GM23338 (cell line): ENCODE data around the gene ANKRD37. TPM values are rescaled to one million over a fixed set of nuclear protein-coding genes. Genes with fewer than 3 reads are reported as not detected.

Experiments
- ATAC-seq: fragments of 200-7000 bp; cut with Tn5 transposase; 3 replicates; pipeline ENCODE4 v1.9.1; 2020
- DNase-seq: peaks from one replicate; pipeline ENCODE4 v3.0.0-alpha.2; 2015; ENCODE audit warnings: low spot score
- H2AFZ ChIP-seq: fragments of 200-600 bp; sonication (generic); 2 replicates; pipeline ENCODE4 v1.8.0; 2016; ENCODE audit warnings: antibody characterized with exemption, mild to moderate bottlenecking, moderate library complexity
- H3F3A ChIP-seq: fragments of 200-600 bp; sonication (generic); replicated peaks from 2 replicates; pipeline ENCODE4 v1.8.0; 2017; ENCODE audit warnings: antibody characterized with exemption, mixed run types, low read depth
- H3K27ac ChIP-seq: fragments of 200-600 bp; sonication (generic); 2 replicates; pipeline ENCODE4 v1.6.1; 2016; ENCODE audit warnings: low read depth
- H3K27me3 ChIP-seq: fragments of 200-600 bp; sonication (generic); 2 replicates; pipeline ENCODE4 v1.8.0; 2016; ENCODE audit warnings: mild to moderate bottlenecking, mixed run types, moderate library complexity; ENCODE audit not compliant: insufficient read depth
- H3K36me3 ChIP-seq: fragments of 200-600 bp; sonication (generic); 2 replicates; pipeline ENCODE4 v1.8.0; 2016; ENCODE audit warnings: mild to moderate bottlenecking; ENCODE audit not compliant: insufficient read depth
- H3K4me1 ChIP-seq: fragments of 200-600 bp; sonication (generic); 2 replicates; pipeline ENCODE4 v1.8.0; 2016; ENCODE audit warnings: mild to moderate bottlenecking, moderate library complexity; ENCODE audit not compliant: insufficient read depth
- H3K4me2 ChIP-seq: fragments of 200-600 bp; sonication (generic); 2 replicates; pipeline ENCODE4 v1.7.1; 2017; ENCODE audit warnings: mixed run types
- H3K4me3 ChIP-seq: fragments of 200-600 bp; sonication (generic); 2 replicates; pipeline ENCODE4 v1.6.1; 2016; ENCODE audit warnings: mixed run types
- H3K79me2 ChIP-seq: fragments of 200-600 bp; sonication (generic); replicated peaks from 2 replicates; pipeline ENCODE4 v1.8.0; 2017; ENCODE audit warnings: mild to moderate bottlenecking; ENCODE audit not compliant: insufficient read depth
- H3K9me2 ChIP-seq: fragments of 200-600 bp; sonication (generic); 2 replicates; pipeline ENCODE4 v1.8.0; 2017; ENCODE audit not compliant: insufficient read depth
- H4K20me1 ChIP-seq: fragments of 200-600 bp; sonication (generic); replicated peaks from 2 replicates; pipeline ENCODE4 v1.8.0; 2017; ENCODE audit warnings: mild to moderate bottlenecking; ENCODE audit not compliant: insufficient read depth
- H3K27ac Mint-ChIP-seq: 2 replicates; pipeline ENCODE4 v1.8.0; 2020; ENCODE audit warnings: inconsistent platforms, mild to moderate bottlenecking, moderate library complexity, mixed read lengths
- H3K27me3 Mint-ChIP-seq: 3 replicates; pipeline ENCODE4 v1.8.0; 2022; ENCODE audit warnings: low read depth, mild to moderate bottlenecking, moderate library complexity, mixed read lengths, inconsistent platforms; ENCODE audit not compliant: insufficient read depth, poor library complexity
- H3K36me3 Mint-ChIP-seq: 3 replicates; pipeline ENCODE4 v1.8.0; 2021; ENCODE audit warnings: low read depth, mild to moderate bottlenecking, inconsistent platforms, moderate library complexity, mixed read lengths
- H3K4me1 Mint-ChIP-seq: 3 replicates; pipeline ENCODE4 v1.8.0; 2020; ENCODE audit warnings: mild to moderate bottlenecking, inconsistent platforms, mixed read lengths
- H3K4me3 Mint-ChIP-seq: 3 replicates; pipeline ENCODE4 v1.8.0; 2021; ENCODE audit warnings: moderate library complexity, mild to moderate bottlenecking, inconsistent platforms, mixed read lengths
- H3K9me3 Mint-ChIP-seq: 3 replicates; pipeline ENCODE4 v1.8.0; 2020; ENCODE audit warnings: moderate library complexity, mild to moderate bottlenecking, inconsistent platforms, mixed read lengths
- CREB1 ChIP-seq: fragments of 250-450 bp; sonication (Bioruptor Pico); IDR thresholded peaks from 2 replicates; pipeline ENCODE4 v1.5.0; 2020; ENCODE audit warnings: low read depth, mild to moderate bottlenecking, moderate library complexity
- EZH2 ChIP-seq: fragments of 200-600 bp; sonication (generic); IDR thresholded peaks from one replicate; pipeline ENCODE4 v1.8.0; 2017; ENCODE audit warnings: antibody characterized with exemption, mild to moderate bottlenecking, low read depth; ENCODE audit not compliant: unreplicated experiment
- EZH2phosphoT487 ChIP-seq: fragments of 200-600 bp; sonication (generic); IDR thresholded peaks from one replicate; pipeline ENCODE4 v1.8.1; 2018; ENCODE audit warnings: antibody characterized with exemption; ENCODE audit not compliant: unreplicated experiment
- JUNB ChIP-seq: IDR thresholded peaks from one replicate; pipeline ENCODE4 v1.6.1; 2016; ENCODE audit warnings: antibody characterized with exemption; ENCODE audit not compliant: unreplicated experiment
- NANOG ChIP-seq: IDR thresholded peaks from 2 replicates; pipeline ENCODE4 v1.6.1; 2016; ENCODE audit warnings: antibody characterized with exemption, borderline replicate concordance
- POLR2AphosphoS5 ChIP-seq: IDR thresholded peaks from 2 replicates; pipeline ENCODE4 v1.6.1; 2016; ENCODE audit warnings: antibody characterized with exemption, low read depth
- STAT1 ChIP-seq: IDR thresholded peaks from one replicate; pipeline ENCODE4 v1.6.1; 2016; ENCODE audit warnings: antibody characterized with exemption; ENCODE audit not compliant: unreplicated experiment
- ZNF114 ChIP-seq: fragments of 250-450 bp; sonication (Bioruptor Pico); IDR thresholded peaks from 2 replicates; pipeline ENCODE4 v1.5.0; 2020; ENCODE audit warnings: mild to moderate bottlenecking, moderate library complexity
- ZNF331 ChIP-seq: fragments of 250-450 bp; sonication (Bioruptor Pico); IDR thresholded peaks from 2 replicates; pipeline ENCODE4 v1.5.0; 2020; ENCODE audit warnings: low read depth, mild to moderate bottlenecking, moderate library complexity
- long read RNA-seq: library from polyadenylated mRNA; unstranded; transcript quantifications from one replicate; pipeline ENCODE4 v2.0.0, GENCODE V29; 2020; ENCODE audit not compliant: unreplicated experiment
- polyA plus RNA-seq: library from polyadenylated mRNA; unstranded; fragments of >200 nt; fragmentation: Nextera tagmentation; extraction: Ambion mirVana; gene quantifications from 2 replicates; pipeline ENCODE4 v1.2.1, GENCODE V29; 2016
- total RNA-seq: library from RNA; depleted of rRNA; stranded (reverse); fragments of >200 nt; shearing (Covaris generic); gene quantifications from 2 replicates; pipeline ENCODE4 v1.2.3, GENCODE V29; 2014; rRNA removed
- TF ChIP-seq, protein P1 (sequence below): IDR thresholded peaks from 2 replicates; pipeline ENCODE4 v1.6.1; 2016; ENCODE audit warnings: antibody characterized with exemption
- TF ChIP-seq, protein P2 (sequence below): IDR thresholded peaks from one replicate; pipeline ENCODE4 v1.6.1; 2018; ENCODE audit warnings: antibody characterized with exemption; ENCODE audit not compliant: unreplicated experiment
- TF ChIP-seq, protein P3 (sequence below), 2 experiments: fragments of 200-600 bp in 1 of 2; sonication (generic) in 1 of 2; conservative IDR thresholded peaks; 2 replicates each; pipeline versions ENCODE4 v1.5.1 to v1.6.1; 2016 to 2017; ENCODE audit warnings: antibody characterized with exemption in 2 of 2, low read depth in 2 of 2, mild to moderate bottlenecking in 2 of 2, moderate library complexity in 1 of 2
- TF ChIP-seq, protein P4 (sequence below): fragments of 250-450 bp; sonication (Bioruptor Pico); IDR thresholded peaks from 2 replicates; pipeline ENCODE4 v1.5.0; 2020; ENCODE audit warnings: mild to moderate bottlenecking, moderate library complexity

ANKRD37 gene, protein sequence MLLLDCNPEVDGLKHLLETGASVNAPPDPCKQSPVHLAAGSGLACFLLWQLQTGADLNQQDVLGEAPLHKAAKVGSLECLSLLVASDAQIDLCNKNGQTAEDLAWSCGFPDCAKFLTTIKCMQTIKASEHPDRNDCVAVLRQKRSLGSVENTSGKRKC
- 1.8 and 6.2 TPM in 2 replicates for total RNA-seq
- 4.9 and 5.0 TPM in 2 replicates for polyA plus RNA-seq
- long read RNA-seq, partial matches to known transcripts: 0 of 3 reads
- long read RNA-seq, other reads (novel, unspliced or antisense): 1 of 3 reads

DNA sequence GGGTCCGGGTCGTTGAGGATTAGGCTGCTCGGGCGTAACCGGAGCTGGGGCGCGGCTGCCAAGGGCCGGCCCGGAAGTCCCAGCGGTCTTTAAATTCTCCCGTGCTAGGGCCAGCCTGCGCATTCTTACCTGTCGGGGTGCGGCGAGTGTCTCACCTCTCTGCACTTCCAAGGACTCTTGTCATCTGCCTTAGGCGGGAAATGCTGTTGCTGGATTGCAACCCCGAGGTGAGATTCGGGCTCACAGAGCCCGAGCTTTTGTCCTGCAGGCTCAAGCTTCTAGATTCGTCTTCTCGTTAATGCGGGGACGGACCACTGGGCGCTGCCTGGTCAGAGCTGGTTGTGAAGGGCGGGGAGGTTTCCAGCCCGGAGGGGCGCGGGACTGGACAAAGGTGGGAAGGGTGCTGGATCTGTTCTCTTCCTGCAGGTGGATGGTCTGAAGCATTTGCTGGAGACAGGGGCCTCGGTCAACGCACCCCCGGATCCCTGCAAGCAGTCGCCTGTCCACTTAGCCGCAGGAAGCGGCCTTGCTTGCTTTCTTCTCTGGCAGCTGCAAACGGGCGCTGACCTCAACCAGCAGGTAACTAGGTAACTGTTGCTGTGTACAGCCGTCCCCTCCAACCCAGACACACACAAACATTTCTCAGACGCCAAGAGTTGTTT lies at the start of gene ANKRD37:
Gene ANKRD37 (plus strand): TSS at position 118 of the 662 bp plus-strand sequence. CDS start 83 bp downstream, at position 201.
- peaks cover 9% of the 10 kb centered on the region for H3K27me3 ChIP-seq
- H3K4me2 ChIP-seq: peak within 1 kb of the TSS; percentile 94
- Mint-ChIP-seq H3K36me3 (peaks cover 4% of the 10 kb centered on the region; the same call in 1 of the 3 replicates), H3K27ac (peak within 1 kb of the TSS; percentile 91), H3K27me3 (peaks cover 2% of the 10 kb centered on the region), H3K4me3 (peak within 1 kb of the TSS; percentile 83), H3K9me3 (peaks cover 5% of the 10 kb centered on the region; the same call in 2 of the 3 replicates), H3K4me1 (peaks cover 11% of the 10 kb centered on the region)
- H3F3A ChIP-seq: peaks cover 4% of the 10 kb centered on the region; the same call in 1 of the 2 replicates
- no peaks in the 10 kb centered on the region for H3K36me3 ChIP-seq
- peak within 1 kb of the TSS; percentile 71 for H3K4me3 ChIP-seq
- peak; percentile 93 for DNase-seq
- H3K4me1 ChIP-seq: no peaks in the 10 kb centered on the region; the same call in 1 of the 2 replicates
- H3K27ac ChIP-seq: peak within 1 kb of the TSS; percentile 64; the same call in 1 of the 2 replicates
- peak within 1 kb of the TSS; percentile 88 for H2AFZ ChIP-seq
- ATAC-seq: peak; percentile 44
- no peaks in the 10 kb centered on the region for H3K9me2 ChIP-seq
- no peaks in the 10 kb centered on the region for H3K79me2 ChIP-seq
- H4K20me1 ChIP-seq: no peaks in the 10 kb centered on the region
- TF ChIP-seq ZNF331 (CRISPR knock-in tag): no peak
- TF ChIP-seq, protein P1, sequence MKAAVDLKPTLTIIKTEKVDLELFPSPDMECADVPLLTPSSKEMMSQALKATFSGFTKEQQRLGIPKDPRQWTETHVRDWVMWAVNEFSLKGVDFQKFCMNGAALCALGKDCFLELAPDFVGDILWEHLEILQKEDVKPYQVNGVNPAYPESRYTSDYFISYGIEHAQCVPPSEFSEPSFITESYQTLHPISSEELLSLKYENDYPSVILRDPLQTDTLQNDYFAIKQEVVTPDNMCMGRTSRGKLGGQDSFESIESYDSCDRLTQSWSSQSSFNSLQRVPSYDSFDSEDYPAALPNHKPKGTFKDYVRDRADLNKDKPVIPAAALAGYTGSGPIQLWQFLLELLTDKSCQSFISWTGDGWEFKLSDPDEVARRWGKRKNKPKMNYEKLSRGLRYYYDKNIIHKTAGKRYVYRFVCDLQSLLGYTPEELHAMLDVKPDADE: no peak
- TF ChIP-seq POLR2AphosphoS5: peak; percentile 53; the same call in 1 of the 2 replicates
- TF ChIP-seq, protein P2, sequence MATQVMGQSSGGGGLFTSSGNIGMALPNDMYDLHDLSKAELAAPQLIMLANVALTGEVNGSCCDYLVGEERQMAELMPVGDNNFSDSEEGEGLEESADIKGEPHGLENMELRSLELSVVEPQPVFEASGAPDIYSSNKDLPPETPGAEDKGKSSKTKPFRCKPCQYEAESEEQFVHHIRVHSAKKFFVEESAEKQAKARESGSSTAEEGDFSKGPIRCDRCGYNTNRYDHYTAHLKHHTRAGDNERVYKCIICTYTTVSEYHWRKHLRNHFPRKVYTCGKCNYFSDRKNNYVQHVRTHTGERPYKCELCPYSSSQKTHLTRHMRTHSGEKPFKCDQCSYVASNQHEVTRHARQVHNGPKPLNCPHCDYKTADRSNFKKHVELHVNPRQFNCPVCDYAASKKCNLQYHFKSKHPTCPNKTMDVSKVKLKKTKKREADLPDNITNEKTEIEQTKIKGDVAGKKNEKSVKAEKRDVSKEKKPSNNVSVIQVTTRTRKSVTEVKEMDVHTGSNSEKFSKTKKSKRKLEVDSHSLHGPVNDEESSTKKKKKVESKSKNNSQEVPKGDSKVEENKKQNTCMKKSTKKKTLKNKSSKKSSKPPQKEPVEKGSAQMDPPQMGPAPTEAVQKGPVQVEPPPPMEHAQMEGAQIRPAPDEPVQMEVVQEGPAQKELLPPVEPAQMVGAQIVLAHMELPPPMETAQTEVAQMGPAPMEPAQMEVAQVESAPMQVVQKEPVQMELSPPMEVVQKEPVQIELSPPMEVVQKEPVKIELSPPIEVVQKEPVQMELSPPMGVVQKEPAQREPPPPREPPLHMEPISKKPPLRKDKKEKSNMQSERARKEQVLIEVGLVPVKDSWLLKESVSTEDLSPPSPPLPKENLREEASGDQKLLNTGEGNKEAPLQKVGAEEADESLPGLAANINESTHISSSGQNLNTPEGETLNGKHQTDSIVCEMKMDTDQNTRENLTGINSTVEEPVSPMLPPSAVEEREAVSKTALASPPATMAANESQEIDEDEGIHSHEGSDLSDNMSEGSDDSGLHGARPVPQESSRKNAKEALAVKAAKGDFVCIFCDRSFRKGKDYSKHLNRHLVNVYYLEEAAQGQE: no peak
- TF ChIP-seq CREB1 (CRISPR knock-in tag): no peak
- no peak for TF ChIP-seq JUNB
- TF ChIP-seq, protein P3, sequence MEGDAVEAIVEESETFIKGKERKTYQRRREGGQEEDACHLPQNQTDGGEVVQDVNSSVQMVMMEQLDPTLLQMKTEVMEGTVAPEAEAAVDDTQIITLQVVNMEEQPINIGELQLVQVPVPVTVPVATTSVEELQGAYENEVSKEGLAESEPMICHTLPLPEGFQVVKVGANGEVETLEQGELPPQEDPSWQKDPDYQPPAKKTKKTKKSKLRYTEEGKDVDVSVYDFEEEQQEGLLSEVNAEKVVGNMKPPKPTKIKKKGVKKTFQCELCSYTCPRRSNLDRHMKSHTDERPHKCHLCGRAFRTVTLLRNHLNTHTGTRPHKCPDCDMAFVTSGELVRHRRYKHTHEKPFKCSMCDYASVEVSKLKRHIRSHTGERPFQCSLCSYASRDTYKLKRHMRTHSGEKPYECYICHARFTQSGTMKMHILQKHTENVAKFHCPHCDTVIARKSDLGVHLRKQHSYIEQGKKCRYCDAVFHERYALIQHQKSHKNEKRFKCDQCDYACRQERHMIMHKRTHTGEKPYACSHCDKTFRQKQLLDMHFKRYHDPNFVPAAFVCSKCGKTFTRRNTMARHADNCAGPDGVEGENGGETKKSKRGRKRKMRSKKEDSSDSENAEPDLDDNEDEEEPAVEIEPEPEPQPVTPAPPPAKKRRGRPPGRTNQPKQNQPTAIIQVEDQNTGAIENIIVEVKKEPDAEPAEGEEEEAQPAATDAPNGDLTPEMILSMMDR (conservative IDR thresholded peaks at IDR 0.05; ENCODE audit: low read depth in 2 of 2): 0 out of 4 replicates have a peak, but pooled peaks of 1 of the 2 experiments have one; percentile 10
- no peak for TF ChIP-seq ZNF114 (CRISPR knock-in tag)
- TF ChIP-seq EZH2phosphoT487: no peak
- TF ChIP-seq, protein P4, sequence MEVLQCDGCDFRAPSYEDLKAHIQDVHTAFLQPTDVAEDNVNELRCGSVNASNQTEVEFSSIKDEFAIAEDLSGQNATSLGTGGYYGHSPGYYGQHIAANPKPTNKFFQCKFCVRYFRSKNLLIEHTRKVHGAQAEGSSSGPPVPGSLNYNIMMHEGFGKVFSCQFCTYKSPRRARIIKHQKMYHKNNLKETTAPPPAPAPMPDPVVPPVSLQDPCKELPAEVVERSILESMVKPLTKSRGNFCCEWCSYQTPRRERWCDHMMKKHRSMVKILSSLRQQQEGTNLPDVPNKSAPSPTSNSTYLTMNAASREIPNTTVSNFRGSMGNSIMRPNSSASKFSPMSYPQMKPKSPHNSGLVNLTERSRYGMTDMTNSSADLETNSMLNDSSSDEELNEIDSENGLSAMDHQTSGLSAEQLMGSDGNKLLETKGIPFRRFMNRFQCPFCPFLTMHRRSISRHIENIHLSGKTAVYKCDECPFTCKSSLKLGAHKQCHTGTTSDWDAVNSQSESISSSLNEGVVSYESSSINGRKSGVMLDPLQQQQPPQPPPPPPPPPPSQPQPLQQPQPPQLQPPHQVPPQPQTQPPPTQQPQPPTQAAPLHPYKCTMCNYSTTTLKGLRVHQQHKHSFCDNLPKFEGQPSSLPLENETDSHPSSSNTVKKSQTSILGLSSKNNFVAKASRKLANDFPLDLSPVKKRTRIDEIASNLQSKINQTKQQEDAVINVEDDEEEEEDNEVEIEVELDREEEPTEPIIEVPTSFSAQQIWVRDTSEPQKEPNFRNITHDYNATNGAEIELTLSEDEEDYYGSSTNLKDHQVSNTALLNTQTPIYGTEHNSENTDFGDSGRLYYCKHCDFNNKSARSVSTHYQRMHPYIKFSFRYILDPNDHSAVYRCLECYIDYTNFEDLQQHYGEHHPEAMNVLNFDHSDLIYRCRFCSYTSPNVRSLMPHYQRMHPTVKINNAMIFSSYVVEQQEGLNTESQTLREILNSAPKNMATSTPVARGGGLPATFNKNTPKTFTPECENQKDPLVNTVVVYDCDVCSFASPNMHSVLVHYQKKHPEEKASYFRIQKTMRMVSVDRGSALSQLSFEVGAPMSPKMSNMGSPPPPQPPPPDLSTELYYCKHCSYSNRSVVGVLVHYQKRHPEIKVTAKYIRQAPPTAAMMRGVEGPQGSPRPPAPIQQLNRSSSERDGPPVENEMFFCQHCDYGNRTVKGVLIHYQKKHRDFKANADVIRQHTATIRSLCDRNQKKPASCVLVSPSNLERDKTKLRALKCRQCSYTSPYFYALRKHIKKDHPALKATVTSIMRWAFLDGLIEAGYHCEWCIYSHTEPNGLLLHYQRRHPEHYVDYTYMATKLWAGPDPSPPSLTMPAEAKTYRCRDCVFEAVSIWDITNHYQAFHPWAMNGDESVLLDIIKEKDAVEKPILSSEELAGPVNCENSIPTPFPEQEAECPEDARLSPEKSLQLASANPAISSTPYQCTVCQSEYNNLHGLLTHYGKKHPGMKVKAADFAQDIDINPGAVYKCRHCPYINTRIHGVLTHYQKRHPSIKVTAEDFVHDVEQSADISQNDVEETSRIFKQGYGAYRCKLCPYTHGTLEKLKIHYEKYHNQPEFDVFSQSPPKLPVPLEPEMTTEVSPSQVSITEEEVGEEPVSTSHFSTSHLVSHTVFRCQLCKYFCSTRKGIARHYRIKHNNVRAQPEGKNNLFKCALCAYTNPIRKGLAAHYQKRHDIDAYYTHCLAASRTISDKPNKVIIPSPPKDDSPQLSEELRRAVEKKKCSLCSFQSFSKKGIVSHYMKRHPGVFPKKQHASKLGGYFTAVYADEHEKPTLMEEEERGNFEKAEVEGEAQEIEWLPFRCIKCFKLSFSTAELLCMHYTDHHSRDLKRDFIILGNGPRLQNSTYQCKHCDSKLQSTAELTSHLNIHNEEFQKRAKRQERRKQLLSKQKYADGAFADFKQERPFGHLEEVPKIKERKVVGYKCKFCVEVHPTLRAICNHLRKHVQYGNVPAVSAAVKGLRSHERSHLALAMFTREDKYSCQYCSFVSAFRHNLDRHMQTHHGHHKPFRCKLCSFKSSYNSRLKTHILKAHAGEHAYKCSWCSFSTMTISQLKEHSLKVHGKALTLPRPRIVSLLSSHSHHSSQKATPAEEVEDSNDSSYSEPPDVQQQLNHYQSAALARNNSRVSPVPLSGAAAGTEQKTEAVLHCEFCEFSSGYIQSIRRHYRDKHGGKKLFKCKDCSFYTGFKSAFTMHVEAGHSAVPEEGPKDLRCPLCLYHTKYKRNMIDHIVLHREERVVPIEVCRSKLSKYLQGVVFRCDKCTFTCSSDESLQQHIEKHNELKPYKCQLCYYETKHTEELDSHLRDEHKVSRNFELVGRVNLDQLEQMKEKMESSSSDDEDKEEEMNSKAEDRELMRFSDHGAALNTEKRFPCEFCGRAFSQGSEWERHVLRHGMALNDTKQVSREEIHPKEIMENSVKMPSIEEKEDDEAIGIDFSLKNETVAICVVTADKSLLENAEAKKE: no peak
- no peak for TF ChIP-seq STAT1
- TF ChIP-seq EZH2: no peak
- no peak for TF ChIP-seq NANOG
